Uterus (tissue), 4 donors: Measurements from ENCODE around the gene ARFGAP2. TPM values are rescaled to one million over a fixed set of nuclear protein-coding genes. Genes with fewer than 3 reads are reported as not detected.

Experiments
- DNase-seq, 2 donors: peaks; one replicate each; pipeline ENCODE4 v3.0.0-alpha.2; 2019 to 2020
- H3K27ac ChIP-seq, 2 donors: fragments of 200-600 bp; sonication (generic); 1 replicate in 1 of 2; 2 replicates in 1 of 2; pipeline ENCODE4 v1.5.1; 2016 to 2018
- H3K27me3 ChIP-seq, 2 donors: fragments of 200-600 bp; sonication (generic); one replicate each; pipeline ENCODE4 v1.5.1; 2018 to 2019; ENCODE audit warnings: control low read depth in 1 of 2
- H3K36me3 ChIP-seq, 2 donors: fragments of 200-600 bp; sonication (generic); one replicate each; pipeline ENCODE4 v1.5.1; 2019; ENCODE audit warnings: control low read depth in 1 of 2
- H3K4me1 ChIP-seq, 2 donors: fragments of 200-600 bp; sonication (generic); one replicate each; pipeline ENCODE4 v1.5.1; 2018 to 2019; ENCODE audit warnings: control low read depth in 1 of 2
- H3K4me3 ChIP-seq, 2 donors: fragments of 200-600 bp; sonication (generic); 1 replicate in 1 of 2; 2 replicates in 1 of 2; pipeline ENCODE4 v1.5.1; 2018 to 2019; ENCODE audit warnings: mild to moderate bottlenecking in 1 of 2
- H3K9me3 ChIP-seq, 2 donors: fragments of 200-600 bp; sonication (generic); one replicate each; pipeline ENCODE4 v1.5.1; 2019; ENCODE audit warnings: control low read depth in 1 of 2
- POLR2A ChIP-seq, 2 donors: fragments of 450-650 bp; IDR thresholded peaks; one replicate each; pipeline ENCODE4 v1.6.1; 2016; ENCODE audit warnings: antibody characterized with exemption in 2 of 2, mild to moderate bottlenecking in 1 of 2, moderate library complexity in 1 of 2
- intact Hi-C: fragments of 100-400 bp; cut with DNase I; formaldehyde crosslinking; loops from one replicate; pipeline ENCODE4 v1.15.1; 2023; ENCODE audit warnings: low total_unique reads
- total RNA-seq, 4 donors: library from RNA; depleted of rRNA in 3 of 4; stranded (reverse); fragments of >200 nt in 3 of 4; gene quantifications; one replicate each; pipeline versions ENCODE4 v1.1.0 to v1.2.4, GENCODE V29; 2014 to 2023
- TF ChIP-seq, protein P1 (sequence below), 4 experiments: fragments of 200-600 bp in 2 of 4; fragments of 450-650 bp in 2 of 4; sonication (generic) in 2 of 4; IDR thresholded peaks; one replicate each; pipeline ENCODE4 v1.5.1; 2016 to 2019; ENCODE audit warnings: antibody characterized with exemption in 4 of 4, mild to moderate bottlenecking in 2 of 4, moderate library complexity in 1 of 4
- donor health status: DM: yes; HTN: yes; CAD: no.

Gene ARFGAP2
- total RNA-seq, 4 donors from 2014 or later, result 57.4 to 243 (median 151) TPM

DNA sequence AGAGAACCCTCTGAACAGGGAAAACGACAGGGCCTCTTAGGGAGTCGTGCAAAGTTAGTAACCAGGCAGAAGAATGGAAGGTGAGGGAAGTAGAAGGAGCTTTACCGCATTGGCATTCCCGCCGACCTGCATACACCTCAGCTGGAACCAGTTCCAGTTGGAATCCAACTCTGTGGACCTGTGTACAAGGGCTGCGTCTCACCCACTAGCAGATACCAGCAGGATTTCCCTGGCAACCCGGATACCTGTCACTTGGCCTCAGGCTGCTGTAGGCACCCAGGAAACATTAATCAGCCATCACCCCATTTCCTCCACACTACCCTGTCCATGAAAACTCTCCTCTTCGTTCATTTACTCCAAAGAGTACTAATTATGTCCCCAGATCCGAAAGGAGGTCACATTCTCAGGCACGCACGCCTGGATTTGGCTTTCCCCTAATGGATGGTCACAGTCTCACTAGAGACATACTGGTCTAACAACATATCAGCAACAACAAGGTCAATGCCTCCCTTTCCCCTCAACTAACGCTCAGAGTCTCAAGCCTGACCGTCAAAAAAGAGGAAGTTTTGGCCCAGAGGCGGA, 842 bp downstream of the ARFGAP2 start:
- intact Hi-C loops, result loop anchor here (10.0 kb wide), 1 partner anchor 89 kb away; no protein-coding TSS in a partner anchor

DNA sequence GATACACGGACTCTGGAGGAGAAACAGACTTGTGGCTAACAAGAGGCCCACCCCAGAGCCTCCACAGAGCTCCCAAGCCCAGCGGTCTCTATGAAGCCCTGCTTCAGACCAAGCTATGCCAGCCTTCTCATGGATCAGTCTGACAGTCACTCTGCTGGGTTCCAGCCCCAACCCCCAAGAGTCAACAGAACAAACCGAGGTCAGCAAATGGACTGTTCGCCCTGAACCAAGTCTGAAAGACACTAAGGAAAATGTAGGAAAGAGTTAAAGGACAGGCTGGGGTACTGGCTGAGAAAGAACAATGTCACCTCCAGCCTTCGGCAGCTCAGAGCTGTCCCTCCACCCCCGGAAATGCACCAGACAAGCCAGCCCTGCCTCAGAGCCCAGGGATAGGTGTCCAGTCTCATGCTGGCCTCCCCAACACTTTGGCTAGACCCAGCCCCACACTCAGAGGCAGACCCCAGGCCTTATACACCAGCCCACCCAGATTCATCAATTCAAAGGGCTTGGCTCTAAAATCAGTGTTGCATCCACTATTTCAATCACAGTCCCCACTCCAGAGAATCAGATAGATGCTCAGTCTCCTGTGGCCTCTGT, 3.8 kb downstream of the ARFGAP2 start:
- TF ChIP-seq, protein P1, sequence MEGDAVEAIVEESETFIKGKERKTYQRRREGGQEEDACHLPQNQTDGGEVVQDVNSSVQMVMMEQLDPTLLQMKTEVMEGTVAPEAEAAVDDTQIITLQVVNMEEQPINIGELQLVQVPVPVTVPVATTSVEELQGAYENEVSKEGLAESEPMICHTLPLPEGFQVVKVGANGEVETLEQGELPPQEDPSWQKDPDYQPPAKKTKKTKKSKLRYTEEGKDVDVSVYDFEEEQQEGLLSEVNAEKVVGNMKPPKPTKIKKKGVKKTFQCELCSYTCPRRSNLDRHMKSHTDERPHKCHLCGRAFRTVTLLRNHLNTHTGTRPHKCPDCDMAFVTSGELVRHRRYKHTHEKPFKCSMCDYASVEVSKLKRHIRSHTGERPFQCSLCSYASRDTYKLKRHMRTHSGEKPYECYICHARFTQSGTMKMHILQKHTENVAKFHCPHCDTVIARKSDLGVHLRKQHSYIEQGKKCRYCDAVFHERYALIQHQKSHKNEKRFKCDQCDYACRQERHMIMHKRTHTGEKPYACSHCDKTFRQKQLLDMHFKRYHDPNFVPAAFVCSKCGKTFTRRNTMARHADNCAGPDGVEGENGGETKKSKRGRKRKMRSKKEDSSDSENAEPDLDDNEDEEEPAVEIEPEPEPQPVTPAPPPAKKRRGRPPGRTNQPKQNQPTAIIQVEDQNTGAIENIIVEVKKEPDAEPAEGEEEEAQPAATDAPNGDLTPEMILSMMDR (IDR thresholded peaks at IDR 0.05), result no peak
- TF ChIP-seq POLR2A (IDR thresholded peaks at IDR 0.05), result no peak
- no peak overlapping the region for H3K27ac ChIP-seq
- no peak for DNase-seq
- no peak overlapping the region for H3K4me3 ChIP-seq
- H3K4me1 ChIP-seq, result peaks cover 2 to 20% of the 10 kb centered on the region in 2 donors
- no peaks in the 10 kb centered on the region for H3K9me3 ChIP-seq
- intact Hi-C loops, result loop anchor here (10.0 kb wide), 1 partner anchor 92 kb away; no protein-coding TSS in a partner anchor
- no peaks in the 10 kb centered on the region for H3K36me3 ChIP-seq
- H3K27me3 ChIP-seq, result no peaks in the 10 kb centered on the region

More for the DNA sequence above, 842 bp downstream of the ARFGAP2 start:
- no peak for DNase-seq
- no peaks in the 10 kb centered on the region for H3K9me3 ChIP-seq
- no peak for TF ChIP-seq POLR2A (IDR thresholded peaks at IDR 0.05)
- TF ChIP-seq, protein P1 (IDR thresholded peaks at IDR 0.05), result no peak
- H3K4me3 ChIP-seq, result peak overlapping the region; percentile 86 to 99
- H3K27ac ChIP-seq, result peak overlapping the region; percentile 98 to 99
- peaks cover 3 to 26% of the 10 kb centered on the region in 2 donors for H3K4me1 ChIP-seq
- H3K27me3 ChIP-seq, result no peaks in the 10 kb centered on the region
- H3K36me3 ChIP-seq, result no peaks in the 10 kb centered on the region

DNA sequence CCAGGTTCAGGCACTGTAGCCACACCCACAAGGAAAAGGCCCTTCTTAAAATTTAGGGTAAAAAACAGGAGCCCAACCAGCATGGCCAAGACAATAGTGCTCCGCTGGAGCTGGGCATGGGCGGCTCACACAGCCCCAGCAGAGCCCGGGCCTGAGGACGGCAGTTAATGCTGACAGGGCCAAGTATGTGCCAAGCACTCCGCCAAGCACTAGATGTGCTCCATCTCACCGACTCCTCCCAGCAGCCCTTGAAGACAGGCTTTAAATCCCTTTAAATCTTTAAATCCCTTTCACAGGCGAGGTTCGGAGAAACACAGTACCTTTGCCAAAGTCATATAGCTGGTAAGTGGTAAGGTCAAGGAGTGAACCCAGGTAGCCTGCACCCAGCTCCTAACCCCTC, 4.8 kb downstream of the ARFGAP2 start:
- no peak for DNase-seq
- intact Hi-C loops, result loop anchor here (10.0 kb wide), 1 partner anchor 93 kb away; no protein-coding TSS in a partner anchor
- no peak for TF ChIP-seq POLR2A (IDR thresholded peaks at IDR 0.05)
- TF ChIP-seq, protein P1 (IDR thresholded peaks at IDR 0.05), result no peak
- H3K27me3 ChIP-seq, result no peaks in the 10 kb centered on the region
- no peak overlapping the region for H3K27ac ChIP-seq
- no peaks in the 10 kb centered on the region for H3K9me3 ChIP-seq
- peaks cover 0 to 15% of the 10 kb centered on the region in 2 donors for H3K4me1 ChIP-seq
- H3K36me3 ChIP-seq, result no peaks in the 10 kb centered on the region
- H3K4me3 ChIP-seq, result no peak overlapping the region

DNA sequence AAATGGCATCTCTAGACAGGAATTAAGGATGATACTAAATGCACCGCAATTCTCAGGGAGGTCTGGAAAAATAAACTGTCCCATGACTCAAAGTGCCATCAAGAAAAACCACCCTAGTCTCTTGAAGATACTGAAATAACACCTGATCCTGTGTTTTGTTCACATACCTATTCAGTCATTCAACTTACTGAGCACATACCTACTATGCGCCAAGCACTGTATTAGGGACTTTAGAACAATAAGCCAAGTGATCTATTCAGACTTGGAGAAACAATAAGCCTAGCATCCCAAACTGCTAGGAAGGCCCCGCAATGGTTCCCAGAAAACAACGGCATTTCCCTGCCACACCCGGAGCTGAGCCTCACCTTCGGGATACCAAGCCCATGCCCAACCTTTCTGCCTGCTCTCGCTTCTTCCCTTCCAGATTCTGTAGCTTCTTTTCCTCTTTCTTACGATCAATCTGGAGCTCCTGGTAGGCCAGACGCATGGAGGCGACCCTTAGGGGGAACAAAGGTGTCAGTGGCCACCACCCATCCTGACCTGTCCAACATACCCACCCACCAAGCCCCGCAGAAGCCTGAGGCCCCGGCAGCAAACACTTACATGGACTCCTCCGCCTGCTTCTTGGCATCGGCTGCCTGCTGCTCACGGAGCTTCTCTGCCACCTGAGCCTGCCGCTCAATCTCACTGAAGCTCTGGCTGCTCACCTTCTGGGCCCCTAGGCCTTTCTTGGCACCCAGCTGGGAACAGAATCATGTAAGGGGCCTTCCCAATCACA, 5.4 kb downstream of the ARFGAP2 start:
- H3K27ac ChIP-seq, result no peak overlapping the region
- no peaks in the 10 kb centered on the region for H3K9me3 ChIP-seq
- H3K27me3 ChIP-seq, result no peaks in the 10 kb centered on the region
- H3K4me3 ChIP-seq, result no peak overlapping the region
- intact Hi-C loops, result loop anchor here (10.0 kb wide), 1 partner anchor 94 kb away; no protein-coding TSS in a partner anchor
- DNase-seq, result no peak
- H3K4me1 ChIP-seq, result peaks cover 0 to 15% of the 10 kb centered on the region in 2 donors
- TF ChIP-seq, protein P1 (IDR thresholded peaks at IDR 0.05), result no peak
- no peak for TF ChIP-seq POLR2A (IDR thresholded peaks at IDR 0.05)
- no peaks in the 10 kb centered on the region for H3K36me3 ChIP-seq
